NCI-H1436 treated with DMSO at 0.1 percent for 48 hours (cell line): ENCODE measurements around the gene ONECUT2.

Experiments used
- DNase-seq: peaks from one replicate; lab custom pipeline; 2025; lab: John Stamatoyannopoulos, UW

ONECUT2 gene

DNA sequence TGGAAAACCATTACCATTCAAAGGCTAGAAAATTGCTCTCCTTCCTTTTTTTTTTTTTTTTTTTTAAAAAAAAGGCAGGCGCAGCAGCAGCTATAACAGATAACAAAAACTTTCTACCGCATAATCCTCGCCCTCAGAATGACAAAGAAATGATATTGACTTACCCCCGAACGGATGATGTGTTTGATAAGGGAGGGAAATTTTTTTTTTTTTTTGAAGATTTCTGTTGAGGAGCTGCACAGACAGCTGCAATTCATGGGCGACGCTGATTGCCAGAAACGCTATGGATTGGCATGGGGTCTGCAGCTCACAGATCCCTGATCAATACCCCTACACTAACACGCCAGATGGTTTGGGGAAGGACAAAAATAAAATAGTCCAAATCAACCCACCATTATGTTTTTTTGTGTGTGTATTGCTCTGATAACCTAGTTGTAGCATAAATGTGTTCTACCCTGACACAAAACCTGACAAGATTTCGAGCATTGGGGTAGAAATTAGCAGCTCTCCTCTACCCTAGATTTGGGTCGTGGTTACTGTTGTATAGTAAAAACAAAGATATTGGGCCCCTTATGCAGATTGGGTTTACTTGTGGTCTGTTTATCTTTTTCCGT lies 3.6 kb upstream of the ONECUT2 start:
- no peak for DNase-seq

DNA sequence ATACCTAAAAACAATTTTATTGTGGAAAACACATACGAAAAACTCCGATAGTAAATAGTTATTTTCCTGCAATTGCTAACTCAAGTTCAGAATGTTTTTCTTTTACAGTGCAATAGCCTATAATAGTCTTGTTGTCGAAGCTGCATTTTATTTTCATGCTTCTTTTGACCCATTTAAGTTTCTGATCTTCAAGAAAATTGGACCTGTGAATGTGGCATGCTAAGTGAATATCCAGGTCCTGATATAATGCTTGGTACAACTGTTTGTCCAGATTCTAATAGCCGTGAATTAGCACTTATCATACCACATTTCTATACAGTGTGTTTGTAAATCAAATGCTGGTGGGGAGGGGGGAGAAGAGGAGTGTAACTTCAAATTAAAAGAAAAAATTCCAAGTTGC lies 3.0 kb upstream of the ONECUT2 start:
- DNase-seq, result no peak

DNA sequence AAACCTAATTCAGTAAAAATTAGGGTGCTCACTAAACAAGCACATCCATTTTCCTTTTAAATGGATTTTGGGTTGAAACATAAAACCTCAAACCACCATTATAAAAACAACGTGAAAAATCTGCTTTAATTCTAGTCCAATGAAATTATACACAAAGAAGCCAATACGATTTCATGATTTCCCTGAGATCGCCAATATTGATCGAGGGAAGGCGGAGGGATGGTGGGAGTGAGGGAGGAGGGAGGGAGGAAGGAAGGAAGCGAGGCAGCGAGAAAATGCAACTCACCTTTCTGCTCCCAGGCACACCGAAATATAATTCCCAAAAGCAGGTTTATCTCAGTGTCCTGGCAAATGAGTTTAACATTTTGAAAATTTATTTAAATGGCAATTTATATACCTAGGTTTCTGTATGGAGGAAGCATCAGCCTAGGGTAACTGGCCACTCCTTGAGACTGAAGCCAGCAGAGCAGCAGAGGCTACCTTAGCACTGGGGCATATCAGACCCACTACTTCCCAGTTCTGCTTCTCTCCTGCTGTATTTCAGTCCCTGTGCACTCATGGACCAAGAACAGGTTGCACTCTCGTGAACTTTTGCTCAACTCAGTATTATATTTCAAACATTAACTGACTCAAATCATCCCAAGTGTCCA lies 2.3 kb upstream of the ONECUT2 start:
- DNase-seq, result no peak

DNA sequence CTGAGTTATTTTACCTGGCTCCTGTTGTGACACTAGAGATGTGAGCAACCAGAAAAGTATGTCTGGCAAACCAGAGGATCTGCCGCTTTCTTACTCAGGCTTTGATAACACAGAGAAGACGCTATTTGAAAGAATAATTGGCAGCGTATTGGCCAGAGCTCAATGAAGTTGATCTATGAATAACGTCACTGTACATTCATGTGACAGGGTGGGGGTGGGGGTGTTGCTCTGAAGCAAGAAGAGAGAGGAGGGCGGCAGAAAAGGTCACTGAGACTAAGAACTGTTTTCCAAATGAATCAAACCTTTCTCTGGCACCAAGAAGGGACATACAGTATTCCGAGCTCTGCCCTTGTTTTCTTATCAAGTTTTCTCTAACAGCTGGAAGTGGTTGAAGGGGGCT lies 1.7 kb upstream of the ONECUT2 start:
- no peak for DNase-seq

DNA sequence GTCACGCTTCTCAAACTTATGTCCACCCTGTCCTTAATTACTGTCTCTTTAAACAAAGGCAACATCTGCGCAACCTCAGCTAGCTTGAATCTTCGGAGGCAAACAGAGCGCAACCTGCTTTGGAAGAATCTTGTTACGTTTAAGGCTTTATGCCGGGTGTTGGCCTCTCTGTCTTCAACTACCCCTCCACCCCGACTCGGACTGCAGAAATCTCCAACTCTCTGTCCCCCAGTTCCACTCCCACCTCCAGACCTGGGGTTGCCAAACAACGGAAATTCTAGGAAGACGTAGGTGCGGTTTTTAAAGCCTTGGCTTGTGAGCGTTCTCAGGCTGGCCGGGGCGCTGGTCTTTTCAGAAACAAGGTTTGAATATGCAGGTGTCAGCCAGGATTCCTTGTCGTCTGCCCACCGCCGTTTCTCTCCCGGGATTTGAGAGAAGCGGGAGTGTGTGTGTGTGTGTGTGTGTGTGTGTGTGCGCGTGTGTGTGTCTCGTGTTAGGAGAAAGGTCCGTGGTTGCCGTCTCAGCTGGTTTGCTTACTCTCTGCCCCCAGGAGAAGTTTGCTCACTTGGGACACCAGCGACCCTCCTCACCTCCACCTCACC lies 1.1 kb upstream of the ONECUT2 start:
- no peak for DNase-seq

DNA sequence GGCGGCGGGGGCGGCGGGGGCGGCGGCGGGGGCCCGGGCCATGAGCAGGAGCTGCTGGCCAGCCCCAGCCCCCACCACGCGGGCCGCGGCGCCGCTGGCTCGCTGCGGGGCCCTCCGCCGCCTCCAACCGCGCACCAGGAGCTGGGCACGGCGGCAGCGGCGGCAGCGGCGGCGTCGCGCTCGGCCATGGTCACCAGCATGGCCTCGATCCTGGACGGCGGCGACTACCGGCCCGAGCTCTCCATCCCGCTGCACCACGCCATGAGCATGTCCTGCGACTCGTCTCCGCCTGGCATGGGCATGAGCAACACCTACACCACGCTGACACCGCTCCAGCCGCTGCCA lies 644 bp downstream of the ONECUT2 start:
- DNase-seq, result no peak

DNA sequence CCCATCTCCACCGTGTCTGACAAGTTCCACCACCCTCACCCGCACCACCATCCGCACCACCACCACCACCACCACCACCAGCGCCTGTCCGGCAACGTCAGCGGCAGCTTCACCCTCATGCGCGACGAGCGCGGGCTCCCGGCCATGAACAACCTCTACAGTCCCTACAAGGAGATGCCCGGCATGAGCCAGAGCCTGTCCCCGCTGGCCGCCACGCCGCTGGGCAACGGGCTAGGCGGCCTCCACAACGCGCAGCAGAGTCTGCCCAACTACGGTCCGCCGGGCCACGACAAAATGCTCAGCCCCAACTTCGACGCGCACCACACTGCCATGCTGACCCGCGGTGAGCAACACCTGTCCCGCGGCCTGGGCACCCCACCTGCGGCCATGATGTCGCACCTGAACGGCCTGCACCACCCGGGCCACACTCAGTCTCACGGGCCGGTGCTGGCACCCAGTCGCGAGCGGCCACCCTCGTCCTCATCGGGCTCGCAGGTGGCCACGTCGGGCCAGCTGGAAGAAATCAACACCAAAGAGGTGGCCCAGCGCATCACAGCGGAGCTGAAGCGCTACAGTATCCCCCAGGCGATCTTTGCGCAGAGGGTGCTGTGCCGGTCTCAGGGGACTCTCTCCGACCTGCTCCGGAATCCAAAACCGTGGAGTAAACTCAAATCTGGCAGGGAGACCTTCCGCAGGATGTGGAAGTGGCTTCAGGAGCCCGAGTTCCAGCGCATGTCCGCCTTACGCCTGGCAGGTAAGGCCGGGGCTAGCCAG lies 1.2 kb downstream of the ONECUT2 start:
- DNase-seq, result no peak

DNA sequence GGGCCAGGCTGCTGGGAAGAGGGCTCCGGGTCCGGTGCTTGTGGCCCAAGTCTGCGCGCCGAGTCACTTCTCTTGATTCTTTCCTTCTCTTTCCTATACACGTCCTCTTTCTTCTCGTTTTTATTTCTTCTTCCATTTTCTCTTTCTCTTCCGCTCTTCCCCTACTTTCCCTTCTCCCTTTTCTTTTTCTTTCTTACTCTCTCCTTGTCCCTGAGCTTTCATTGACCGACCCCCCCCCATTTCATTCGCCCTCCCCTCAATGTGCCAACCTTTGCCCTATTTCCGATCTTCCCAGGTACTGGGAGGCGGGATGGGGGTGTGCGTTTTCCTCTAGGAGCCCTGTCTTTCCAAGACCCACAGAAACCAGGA lies 1.8 kb downstream of the ONECUT2 start:
- DNase-seq, result no peak

DNA sequence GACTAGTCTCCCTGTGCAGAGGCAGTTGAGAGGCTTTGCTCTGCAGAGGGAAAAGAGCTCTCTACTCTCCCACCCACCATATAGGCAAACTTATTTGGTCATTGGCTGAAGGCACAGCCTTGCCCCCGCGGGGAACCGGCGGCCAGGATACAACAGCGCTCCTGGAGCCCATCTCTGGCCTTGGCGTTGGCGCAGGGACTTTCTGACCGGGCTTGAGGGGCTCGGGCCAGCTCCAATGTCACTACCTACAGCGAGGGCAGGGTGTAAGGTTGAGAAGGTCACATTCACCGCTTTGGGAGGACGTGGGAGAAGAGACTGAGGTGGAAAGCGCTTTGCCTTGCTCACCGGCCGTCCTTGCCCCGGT lies 2.2 kb downstream of the ONECUT2 start:
- no peak for DNase-seq

DNA sequence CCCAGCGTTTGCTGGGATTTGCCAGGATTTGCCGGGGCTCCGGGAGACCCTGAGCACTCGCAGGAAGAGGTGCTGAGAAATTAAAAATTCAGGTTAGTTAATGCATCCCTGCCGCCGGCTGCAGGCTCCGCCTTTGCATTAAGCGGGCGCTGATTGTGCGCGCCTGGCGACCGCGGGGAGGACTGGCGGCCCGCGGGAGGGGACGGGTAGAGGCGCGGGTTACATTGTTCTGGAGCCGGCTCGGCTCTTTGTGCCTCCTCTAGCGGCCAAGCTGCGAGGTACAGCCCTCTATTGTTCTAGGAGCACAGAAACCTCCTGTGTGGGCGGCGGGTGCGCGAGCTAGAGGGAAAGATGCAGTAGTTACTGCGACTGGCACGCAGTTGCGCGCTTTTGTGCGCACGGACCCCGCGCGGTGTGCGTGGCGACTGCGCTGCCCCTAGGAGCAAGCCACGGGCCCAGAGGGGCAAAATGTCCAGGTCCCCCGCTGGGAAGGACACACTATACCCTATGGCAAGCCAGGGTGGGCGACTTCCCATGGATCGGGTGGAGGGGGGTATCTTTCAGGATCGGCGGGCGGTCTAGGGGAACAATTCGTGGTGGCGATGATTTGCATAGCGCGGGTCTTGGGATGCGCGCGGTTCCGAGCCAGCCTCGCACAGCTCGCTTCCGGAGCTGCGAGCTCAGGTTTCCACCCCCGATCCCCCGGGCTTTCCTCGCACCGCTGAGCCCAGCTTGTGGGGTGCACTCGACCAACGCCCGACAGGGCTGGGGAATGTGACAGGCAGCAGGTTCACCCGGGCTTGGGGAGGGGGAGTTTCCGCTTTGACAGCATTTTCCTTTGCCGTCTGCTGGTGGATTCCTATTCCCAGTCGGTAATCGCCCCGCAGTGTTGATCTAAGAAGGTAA lies 2.8 kb downstream of the ONECUT2 start:
- DNase-seq, result peak; percentile 54

DNA sequence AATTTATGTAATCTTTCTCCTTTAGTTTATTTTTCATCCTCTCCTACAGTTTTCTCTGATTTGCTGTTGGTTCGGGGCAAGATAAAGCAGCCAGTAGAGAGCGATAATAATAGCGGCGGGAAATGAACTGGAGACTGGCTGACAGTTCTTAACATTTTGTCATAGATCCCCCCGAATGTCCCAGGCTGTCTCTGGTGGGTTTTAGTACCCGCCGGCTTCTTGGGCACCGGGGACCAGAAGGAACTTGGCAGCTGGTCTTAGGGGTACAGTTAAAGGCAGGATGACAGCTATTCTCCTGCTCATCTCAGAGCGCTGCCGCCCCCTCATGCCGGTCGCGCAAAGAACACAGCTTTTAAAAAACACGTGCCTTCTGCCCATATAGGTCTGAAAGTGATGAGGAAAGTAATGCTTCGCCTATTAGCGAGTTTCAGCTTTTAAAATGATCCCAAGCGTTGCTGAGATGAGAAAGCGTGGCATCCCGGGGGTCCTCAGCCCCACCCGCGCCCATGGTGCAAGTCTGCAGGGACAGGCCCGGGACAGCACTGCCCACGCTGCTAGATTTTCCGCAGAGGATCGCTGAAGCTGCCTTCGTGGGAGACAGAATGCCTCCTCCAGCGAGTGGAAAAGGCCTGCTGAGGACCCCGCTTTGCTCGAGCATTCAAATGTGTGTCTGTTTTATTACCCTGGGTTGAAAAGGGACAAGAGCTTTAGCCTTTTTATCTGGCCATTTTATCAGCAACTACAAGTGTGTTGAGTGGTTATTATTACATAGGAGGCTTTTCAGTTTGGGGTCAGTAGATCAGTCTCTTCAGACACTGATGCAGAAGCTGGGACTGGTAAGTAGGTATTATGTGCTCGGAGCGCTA lies 3.8 kb downstream of the ONECUT2 start:
- no peak for DNase-seq

DNA sequence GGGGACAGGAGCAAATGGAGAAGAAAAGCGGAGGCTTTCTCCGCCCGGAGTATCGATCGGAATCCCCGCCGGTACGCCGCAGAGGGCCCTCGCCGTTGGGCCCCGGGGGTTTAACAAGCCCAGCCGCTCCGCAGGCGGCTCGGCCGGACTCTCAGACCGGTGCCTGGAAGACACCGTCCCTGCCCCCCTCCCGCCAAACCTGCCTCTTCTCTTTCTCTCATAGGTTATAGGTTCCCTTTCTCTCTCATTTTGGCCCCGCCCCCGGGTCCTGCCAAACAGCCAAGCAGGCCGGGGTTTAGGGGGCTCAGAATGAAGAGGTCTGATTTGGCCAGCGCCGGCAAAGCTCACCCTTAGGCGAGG lies 4.4 kb downstream of the ONECUT2 start:
- no peak for DNase-seq

DNA sequence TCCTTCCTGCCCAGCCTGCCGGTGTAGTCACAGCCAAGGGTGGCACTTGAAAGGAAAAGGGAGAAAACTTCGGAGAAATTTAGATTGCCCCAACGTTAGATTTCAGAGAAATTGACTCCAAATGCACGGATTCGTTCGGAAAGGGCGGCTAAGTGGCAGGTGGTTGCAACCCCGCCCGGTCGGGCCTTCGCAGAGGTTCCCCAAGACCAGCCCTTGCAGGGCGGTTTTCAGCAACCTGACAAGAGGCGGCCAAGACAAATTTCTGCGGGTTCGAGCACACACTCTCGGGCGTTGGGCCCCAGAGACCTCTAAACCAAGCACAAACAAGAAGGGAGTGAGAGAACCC lies 4.8 kb downstream of the ONECUT2 start:
- DNase-seq, result no peak

DNA sequence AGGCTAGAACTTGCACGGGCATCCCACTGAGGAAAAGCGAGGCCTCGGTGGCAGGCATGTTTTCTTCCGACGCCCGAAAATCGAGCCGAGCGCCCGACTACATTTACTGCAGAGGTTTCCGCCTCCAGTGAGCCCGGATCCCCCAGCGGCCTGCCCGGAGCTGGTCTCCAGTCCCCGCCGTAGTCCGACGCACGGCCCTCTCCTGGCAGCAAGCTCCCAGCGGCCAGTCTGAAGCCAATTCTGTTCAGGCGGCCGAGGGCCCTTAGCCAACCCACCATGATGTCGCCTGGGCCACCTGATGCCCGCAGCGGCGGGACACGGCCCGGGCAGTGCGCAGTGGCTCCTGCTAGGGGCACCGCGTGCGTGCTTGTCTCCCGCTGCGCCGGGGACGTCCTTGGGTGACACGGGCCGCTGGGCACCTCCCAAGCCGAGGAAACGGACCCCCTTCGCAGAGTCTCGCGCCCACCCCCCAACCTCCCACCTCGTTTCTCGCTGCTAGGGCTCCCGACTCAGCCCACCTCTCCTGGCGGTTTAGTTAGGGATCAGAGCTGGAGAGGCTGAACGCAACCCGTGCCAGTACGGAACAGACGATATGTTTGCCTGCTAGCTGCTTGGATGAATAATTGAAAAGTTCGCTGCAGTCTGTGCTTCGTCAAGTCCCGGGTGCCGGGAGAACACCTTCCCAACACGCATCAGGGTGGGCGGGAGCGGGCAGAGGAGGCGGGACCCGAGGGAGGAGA lies 5.3 kb downstream of the ONECUT2 start:
- no peak for DNase-seq

DNA sequence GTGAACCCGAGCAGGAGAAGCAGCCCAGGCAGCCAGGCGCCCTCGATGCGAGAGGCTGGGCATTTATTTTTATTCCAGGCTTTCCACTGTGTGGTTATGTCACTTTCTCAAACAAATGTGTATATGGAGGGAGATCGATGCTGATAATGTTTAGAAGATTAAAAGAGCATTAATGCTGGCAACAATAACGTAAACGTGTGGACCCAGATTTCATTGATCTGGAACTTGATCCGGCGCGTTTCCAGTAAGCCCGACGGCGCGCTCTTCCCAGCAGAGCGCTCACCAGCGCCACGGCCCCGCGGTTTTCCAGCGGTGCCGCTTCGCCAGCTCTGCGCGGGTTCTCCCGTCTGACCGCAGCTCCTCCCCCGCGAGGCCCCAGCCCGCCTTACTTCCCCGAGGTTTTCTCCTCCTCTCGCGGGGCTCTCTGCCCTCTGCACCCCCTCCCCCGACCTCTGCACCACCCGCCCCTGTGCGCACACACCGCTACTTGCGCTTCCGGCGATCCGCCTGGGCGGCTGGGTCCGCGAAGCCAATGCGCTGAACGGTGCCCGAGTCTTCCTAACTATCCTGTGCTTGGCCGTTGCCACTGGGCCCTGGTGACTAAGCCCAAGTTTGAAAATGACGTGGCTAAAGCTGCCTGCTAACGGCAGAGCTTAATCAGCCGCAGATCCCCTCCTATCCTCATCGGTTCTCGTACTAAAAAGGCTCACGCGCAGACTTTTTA lies 6.1 kb downstream of the ONECUT2 start:
- DNase-seq, result no peak

DNA sequence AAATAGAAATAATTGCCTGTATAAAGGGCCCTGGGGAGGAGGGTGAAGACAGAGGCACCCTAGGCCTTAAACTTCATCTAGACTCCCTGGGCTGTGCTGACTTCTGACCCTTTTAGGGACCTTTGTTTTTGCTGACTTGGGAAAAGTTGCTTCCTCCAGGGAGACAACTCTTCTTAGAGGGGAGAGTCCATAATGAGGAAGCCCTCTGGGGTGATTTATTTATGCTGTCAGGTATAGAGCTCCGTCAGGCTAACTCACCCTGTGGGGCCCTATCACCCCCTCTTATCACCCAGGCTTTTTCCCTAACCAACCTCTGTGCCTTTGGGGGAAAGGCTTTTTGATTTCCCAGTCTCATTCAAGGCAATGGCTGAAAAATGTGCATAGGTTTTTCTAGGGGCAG lies 8.1 kb downstream of the ONECUT2 start:
- no peak for DNase-seq

DNA sequence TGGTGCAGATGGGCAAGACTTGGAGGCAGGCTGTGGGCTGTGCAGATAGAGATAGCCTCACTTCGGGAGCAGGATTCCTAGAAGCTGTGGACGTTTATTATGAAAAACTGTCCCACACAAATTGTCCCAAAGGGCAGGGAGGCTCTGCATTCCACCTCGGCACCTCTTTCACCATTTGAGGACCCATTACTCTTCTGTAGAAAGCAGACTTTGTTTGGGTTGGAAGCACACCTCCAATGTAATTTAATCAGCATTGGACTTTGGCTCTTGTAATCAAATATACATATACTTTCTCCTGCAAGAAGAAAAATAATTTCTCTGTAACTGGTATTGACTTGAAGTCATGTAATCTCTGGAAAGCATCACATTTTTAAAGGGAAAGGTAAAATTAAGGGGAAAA lies 8.5 kb downstream of the ONECUT2 start:
- no peak for DNase-seq

DNA sequence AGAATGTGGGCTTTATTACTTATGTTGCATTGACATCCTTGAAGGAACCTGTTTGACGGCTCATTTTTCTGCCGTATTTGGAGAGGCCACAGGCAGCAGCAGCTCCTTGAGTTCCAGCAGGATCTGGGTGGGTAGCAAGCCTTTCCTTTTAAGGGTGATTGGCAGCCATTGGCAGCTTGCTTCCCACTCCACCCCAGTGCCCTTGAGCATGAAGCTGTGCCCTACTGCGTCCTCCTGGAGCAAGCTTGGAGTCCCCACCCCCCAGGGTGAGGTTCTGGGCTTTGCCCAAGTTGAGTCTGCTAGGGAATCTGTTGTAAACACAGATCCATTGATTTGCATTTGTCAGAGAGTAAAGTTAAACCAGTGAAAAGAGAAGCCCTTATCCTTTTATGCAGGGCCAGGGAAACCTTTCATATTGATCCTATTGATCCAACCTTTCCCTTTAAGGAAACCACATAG lies 9.2 kb downstream of the ONECUT2 start:
- no peak for DNase-seq

DNA sequence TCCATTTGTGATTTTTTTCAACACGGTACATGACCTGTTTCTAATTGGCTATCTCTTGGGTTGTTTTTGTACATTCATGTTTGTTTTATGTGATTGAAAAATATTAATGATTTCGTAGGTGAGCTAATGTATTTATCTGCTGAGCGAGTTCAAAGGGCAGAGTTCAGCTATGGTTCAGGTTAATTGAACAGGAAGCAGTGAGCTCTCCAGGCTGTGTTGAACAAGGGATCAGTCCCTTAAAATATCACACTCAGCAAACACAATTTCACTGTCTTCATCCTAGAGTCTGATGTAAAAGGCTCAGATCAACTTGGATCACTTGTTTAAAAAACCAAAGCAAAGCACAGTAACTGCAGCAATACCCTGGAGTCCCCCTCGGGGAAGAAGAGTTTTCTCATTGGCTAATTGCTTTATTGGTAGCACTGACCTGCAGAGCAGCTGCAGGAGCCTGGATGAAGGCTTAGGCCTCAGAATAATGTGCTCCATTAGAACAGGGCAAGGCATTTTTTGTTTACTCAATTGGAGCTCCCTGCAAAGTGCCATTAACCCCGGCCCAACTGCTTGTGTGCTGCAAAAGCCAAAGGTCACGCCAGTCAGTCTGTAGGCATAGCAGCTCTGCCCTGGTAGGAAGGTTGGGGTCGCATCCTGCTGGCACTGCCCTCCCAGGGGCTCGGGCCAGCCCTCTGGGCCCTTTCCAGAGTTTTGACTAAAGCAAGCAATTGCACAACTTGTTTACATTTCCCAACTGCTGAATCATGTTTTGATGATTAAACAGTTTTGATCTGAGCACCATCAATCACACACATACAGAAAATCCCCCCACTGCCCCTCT lies 10.5 kb downstream of the ONECUT2 start:
- no peak for DNase-seq
